ENCODE results near the gene SST.
"Not testable (repeated sequence)": the region's sequence is repeated elsewhere in the genome, so short reads cannot be mapped to it uniquely, and the experiment has no call there.

Gene SST

DNA sequence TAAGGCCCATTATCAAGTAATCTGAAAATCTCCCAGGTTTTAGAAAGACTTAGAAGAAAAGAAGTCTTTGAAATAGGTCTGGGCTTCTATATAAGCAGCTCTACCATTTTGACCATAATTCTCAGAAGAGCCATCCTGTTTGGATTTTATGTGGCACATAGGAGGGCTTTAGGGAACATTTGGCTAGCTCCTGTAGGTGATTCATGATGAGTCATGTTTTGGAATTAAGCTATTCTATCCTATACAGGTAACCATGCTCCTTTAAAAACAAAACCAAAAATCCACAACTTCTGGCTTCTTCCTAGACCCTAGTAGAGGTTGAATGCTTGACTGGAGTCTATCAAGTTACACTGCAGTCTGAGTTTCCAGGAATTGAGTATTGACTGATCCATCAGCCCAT, 8.9 kb downstream of the SST start:
- Mint-ChIP-seq H3K36me3 (no peaks in the 10 kb centered on the region), H3K27me3 (peaks cover 20% of the 10 kb centered on the region), H3K27ac (no peak overlapping the region), H3K9me3 (no peaks in the 10 kb centered on the region), H3K4me1 (no peaks in the 10 kb centered on the region), H3K4me3 (no peak overlapping the region)

- Mint-ChIP-seq H3K4me1 (no peaks in the 10 kb centered on the region), H3K27ac (no peak overlapping the region), H3K27me3 (peaks cover 24% of the 10 kb centered on the region), H3K4me3 (no peak overlapping the region), H3K36me3 (no peaks in the 10 kb centered on the region), H3K9me3 (no peaks in the 10 kb centered on the region)
Measured at GRCh38 chr3:187651282-187651681, 18.9 kb downstream of the SST start.

- Mint-ChIP-seq H3K27me3 (peaks cover 24% of the 10 kb centered on the region), H3K27ac (no peak overlapping the region), H3K36me3 (no peaks in the 10 kb centered on the region), H3K9me3 (no peaks in the 10 kb centered on the region), H3K4me1 (no peaks in the 10 kb centered on the region), H3K4me3 (no peak overlapping the region)
Measured at GRCh38 chr3:187648177-187648576, 22.0 kb downstream of the SST start.

DNA sequence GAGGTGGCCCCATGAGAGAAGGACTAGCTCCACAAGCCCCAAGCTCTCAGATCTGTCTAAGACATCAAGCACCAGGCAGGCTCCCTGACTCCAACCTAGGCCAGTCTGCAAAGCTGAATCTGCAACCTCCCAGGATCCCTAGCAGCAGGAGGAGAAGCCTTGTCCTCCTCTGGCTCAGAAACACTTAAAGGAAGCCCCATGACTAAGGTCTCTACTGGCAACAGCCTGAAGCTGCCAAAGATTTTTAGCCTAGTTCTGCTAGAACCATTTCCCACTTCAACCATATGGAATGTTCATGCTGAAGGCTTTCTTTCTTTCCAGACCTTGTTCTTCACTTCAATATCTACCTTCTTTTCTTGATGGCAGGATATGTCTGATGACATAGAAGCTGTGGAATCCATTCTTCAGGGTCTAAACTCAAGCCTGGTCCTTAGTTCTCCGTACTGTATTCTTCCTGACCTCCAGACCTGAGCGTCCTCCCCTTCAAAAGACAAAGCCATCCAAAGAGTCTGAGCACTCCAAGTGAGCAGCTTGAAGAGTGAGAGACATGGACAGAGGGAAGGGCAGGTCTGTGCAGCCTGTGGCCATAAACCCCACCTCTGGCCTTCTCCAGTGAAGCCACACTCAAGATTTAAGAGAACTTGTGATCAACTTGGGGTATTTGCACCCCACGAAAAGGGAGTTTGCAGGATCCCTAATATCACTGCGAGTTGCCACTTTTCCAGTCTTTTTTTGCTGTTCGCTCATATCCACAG, 23.1 kb downstream of the SST start:
- H3K27ac Mint-ChIP-seq = no peak overlapping the region
- peaks cover 18% of the 10 kb centered on the region for H3K27me3 Mint-ChIP-seq
- H3K4me1 Mint-ChIP-seq = no peaks in the 10 kb centered on the region
- no peaks in the 10 kb centered on the region for H3K36me3 Mint-ChIP-seq
- H3K9me3 Mint-ChIP-seq = no peaks in the 10 kb centered on the region
- H3K4me3 Mint-ChIP-seq = no peak overlapping the region

GRCh38 chr3:187645379-187645778, 24.8 kb downstream of the SST start:
- H3K27ac Mint-ChIP-seq, H3K4me1 Mint-ChIP-seq, H3K9me3 Mint-ChIP-seq, H3K36me3 Mint-ChIP-seq, H3K4me3 Mint-ChIP-seq: not testable (repeated sequence)
- peaks cover 16% of the 10 kb centered on the region for H3K27me3 Mint-ChIP-seq

- Mint-ChIP-seq H3K4me3 (no peak overlapping the region), H3K9me3 (no peaks in the 10 kb centered on the region), H3K27ac (no peak overlapping the region), H3K36me3 (no peaks in the 10 kb centered on the region), H3K27me3 (peaks cover 17% of the 10 kb centered on the region), H3K4me1 (no peaks in the 10 kb centered on the region)
Measured at GRCh38 chr3:187642861-187643260, 27.3 kb downstream of the SST start.

DNA sequence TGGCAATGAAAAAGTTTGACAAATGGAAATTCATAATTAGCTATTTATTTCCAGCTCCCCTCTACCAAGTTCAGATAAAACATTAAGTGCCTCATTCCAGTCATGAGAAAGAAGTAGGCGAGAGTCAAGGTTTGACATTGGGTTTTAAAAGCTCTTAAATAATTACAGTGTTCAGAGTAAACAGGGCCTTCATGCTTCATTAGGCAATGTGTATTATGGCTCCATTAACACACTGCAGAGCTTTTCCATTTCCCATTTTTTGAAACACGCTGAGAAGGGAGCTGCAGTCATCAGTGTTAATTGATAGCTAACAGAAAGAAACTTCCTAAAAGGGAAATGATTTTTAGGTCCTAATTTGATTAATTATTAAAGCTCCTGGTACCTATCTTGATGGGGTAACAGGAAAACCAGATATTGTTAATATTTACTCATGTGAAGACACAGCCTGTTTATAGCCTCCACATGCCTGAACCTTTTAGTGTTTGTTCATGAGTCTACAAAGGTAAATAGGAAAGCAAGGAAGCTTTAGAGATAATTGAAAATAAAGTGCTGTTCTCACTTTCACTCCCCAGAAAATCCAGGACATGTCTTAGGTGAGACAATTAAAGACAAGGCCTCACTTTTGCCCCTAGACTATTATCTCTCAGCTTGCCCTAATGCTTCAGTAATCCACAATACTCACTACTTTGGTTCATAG, 28.7 kb downstream of the SST start:
- no peak overlapping the region for H3K4me3 Mint-ChIP-seq
- H3K27me3 Mint-ChIP-seq = peaks cover 20% of the 10 kb centered on the region

GRCh38 chr3:187640569-187641059, 29.6 kb downstream of the SST start:
- peaks cover 3% of the 10 kb centered on the region for H3K36me3 Mint-ChIP-seq
- H3K27ac Mint-ChIP-seq = no peak overlapping the region
- peaks cover 20% of the 10 kb centered on the region for H3K27me3 Mint-ChIP-seq
- no peak overlapping the region for H3K4me3 Mint-ChIP-seq
- no peaks in the 10 kb centered on the region for H3K4me1 Mint-ChIP-seq
- H3K9me3 Mint-ChIP-seq = peaks cover 4% of the 10 kb centered on the region

More for the DNA sequence above, 28.7 kb downstream of the SST start:
- H3K9me3 Mint-ChIP-seq = peaks cover 4% of the 10 kb centered on the region
- no peaks in the 10 kb centered on the region for H3K4me1 Mint-ChIP-seq
- no peak overlapping the region for H3K27ac Mint-ChIP-seq
- peaks cover 3% of the 10 kb centered on the region for H3K36me3 Mint-ChIP-seq

GRCh38 chr3:187639927-187640568, 30.1 kb downstream of the SST start:
- H3K27ac Mint-ChIP-seq = no peak overlapping the region
- H3K4me3 Mint-ChIP-seq = no peak overlapping the region
- peaks cover 3% of the 10 kb centered on the region for H3K36me3 Mint-ChIP-seq
- H3K4me1 Mint-ChIP-seq = no peaks in the 10 kb centered on the region
- peaks cover 19% of the 10 kb centered on the region for H3K27me3 Mint-ChIP-seq
- H3K9me3 Mint-ChIP-seq = peaks cover 5% of the 10 kb centered on the region

- Mint-ChIP-seq H3K4me3 (no peak overlapping the region), H3K36me3 (peaks cover 4% of the 10 kb centered on the region), H3K9me3 (peaks cover 8% of the 10 kb centered on the region), H3K27ac (no peak overlapping the region), H3K4me1 (no peaks in the 10 kb centered on the region), H3K27me3 (peaks cover 20% of the 10 kb centered on the region)
Measured at GRCh38 chr3:187636528-187636927, 33.7 kb downstream of the SST start.

- Mint-ChIP-seq H3K9me3 (peaks cover 4% of the 10 kb centered on the region), H3K27ac (no peak overlapping the region), H3K27me3 (peaks cover 3% of the 10 kb centered on the region)
Measured at GRCh38 chr3:187630404-187630803, 39.8 kb downstream of the SST start.

GRCh38 chr3:187629711-187630110, 40.5 kb downstream of the SST start:
- Mint-ChIP-seq H3K4me1 (no peaks in the 10 kb centered on the region), H3K36me3 (peaks cover 1% of the 10 kb centered on the region), H3K4me3 (no peak overlapping the region), H3K27me3 (peaks cover 3% of the 10 kb centered on the region), H3K9me3 (no peaks in the 10 kb centered on the region), H3K27ac (no peak overlapping the region)

More at GRCh38 chr3:187630404-187630803, 39.8 kb downstream of the SST start:
- Mint-ChIP-seq H3K4me3 (no peak overlapping the region), H3K36me3 (peaks cover 1% of the 10 kb centered on the region), H3K4me1 (no peaks in the 10 kb centered on the region)

DNA sequence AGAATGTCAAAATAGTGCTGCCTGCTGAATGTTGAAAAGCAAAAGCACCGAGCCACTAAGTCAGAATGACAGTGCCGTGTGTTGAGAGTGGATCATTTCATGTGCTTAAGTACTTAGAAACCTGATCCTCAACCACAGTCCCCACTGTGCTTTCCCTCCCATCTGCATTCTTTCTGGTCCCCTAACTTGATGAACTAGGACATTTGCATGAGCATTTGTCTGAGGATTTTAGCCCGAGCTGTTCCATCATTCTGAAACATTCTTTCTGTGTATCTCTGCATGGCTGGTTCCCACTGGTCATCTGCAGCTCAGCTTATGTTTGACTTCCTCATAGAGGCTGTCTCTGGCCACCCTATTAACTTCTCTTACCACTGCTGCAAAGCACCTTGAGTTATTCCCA, 42.0 kb downstream of the SST start:
- Mint-ChIP-seq H3K27me3 (peaks cover 1% of the 10 kb centered on the region), H3K27ac (no peak overlapping the region), H3K9me3 (no peaks in the 10 kb centered on the region), H3K4me3 (no peak overlapping the region), H3K36me3 (no peaks in the 10 kb centered on the region), H3K4me1 (no peaks in the 10 kb centered on the region)

DNA sequence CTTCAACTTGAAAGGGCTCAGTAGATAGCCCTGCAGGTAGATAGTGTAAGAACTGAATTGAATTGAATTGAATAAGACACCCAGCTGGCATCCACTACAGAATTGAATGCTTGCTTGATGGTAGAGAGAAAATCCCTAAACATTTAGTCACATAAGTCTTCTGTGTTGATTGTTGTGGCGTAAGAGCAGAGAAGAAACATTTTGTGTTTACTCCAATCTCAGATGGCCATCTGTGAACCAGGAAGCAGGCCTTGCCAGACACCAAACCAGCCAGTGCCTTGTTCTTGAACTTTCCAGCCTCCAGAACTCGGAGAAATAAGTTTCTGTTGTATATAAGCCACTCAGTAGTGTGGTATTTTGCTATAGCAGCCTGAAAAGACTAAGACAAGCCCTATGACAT, 43.6 kb downstream of the SST start:
- Mint-ChIP-seq H3K4me1 (no peaks in the 10 kb centered on the region), H3K27me3 (peaks cover 1% of the 10 kb centered on the region), H3K9me3 (no peaks in the 10 kb centered on the region), H3K27ac (no peak overlapping the region), H3K4me3 (no peak overlapping the region), H3K36me3 (no peaks in the 10 kb centered on the region)

GRCh38 chr3:187624588-187624987, 45.6 kb downstream of the SST start:
- no peak overlapping the region for H3K4me3 Mint-ChIP-seq
- no peaks in the 10 kb centered on the region for H3K9me3 Mint-ChIP-seq
- no peaks in the 10 kb centered on the region for H3K36me3 Mint-ChIP-seq
- no peak overlapping the region for H3K27ac Mint-ChIP-seq
- H3K27me3 Mint-ChIP-seq = peaks cover 1% of the 10 kb centered on the region
- H3K4me1 Mint-ChIP-seq = no peaks in the 10 kb centered on the region

DNA sequence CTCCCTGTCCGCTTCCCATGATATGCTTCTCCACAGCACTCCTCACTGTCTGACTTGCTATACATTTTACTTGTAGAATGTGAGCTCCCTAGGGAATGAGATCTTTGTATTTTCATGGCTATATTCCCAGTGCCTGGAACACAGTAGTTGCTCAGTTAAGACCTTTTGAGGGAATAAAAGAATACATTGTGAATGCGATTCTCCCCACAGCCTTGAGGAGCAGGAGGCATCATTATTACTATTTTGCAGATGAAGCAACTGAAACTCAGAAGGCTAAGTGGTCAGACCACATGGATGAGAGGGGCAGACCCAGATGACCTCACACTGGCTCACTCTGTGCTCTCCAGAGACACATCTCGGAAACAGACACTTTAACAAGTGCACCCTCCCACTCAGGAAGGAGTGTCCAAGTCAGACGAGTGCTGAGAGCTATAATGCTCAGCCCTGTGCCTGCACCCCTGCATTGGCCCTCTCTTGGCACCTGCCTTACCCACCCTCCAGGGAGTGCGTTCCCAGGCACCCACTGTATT, 46.8 kb downstream of the SST start:
- Mint-ChIP-seq H3K27me3 (no peaks in the 10 kb centered on the region), H3K9me3 (no peaks in the 10 kb centered on the region)

More for the DNA sequence above, 46.8 kb downstream of the SST start:
- Mint-ChIP-seq H3K36me3 (no peaks in the 10 kb centered on the region), H3K4me3 (no peak overlapping the region), H3K4me1 (no peaks in the 10 kb centered on the region), H3K27ac (no peak overlapping the region)
